Measurements from ENCODE around the gene ARL5A.
"Not testable (repeated sequence)": the region's sequence is repeated elsewhere in the genome, so short reads cannot be mapped to it uniquely, and the experiment has no call there.

Gene ARL5A

GRCh38 chr2:151828143-151828889 lies at the start of gene ARL5A:
ARL5A (minus strand) TSS chr2:151828421; CDS start chr2:151828176, 245 bp downstream.
- no peaks in the 10 kb centered on the region for H3K36me3 ChIP-seq (ENCODE audit: control insufficient read depth, insufficient read depth, low read length)
- no peak for TF ChIP-seq CTCF (IDR thresholded peaks at IDR 0.05; ENCODE audit: insufficient read depth, low read length, poor library complexity, severe bottlenecking)

GRCh38 chr2:151875631-151876030 lies 47.4 kb upstream of the ARL5A start:
- DNase-seq (ENCODE audit: extremely low read depth, insufficient read length); H3K4me3 ChIP-seq (replicated peaks; ENCODE audit: low read depth, low read length); H3K36me3 ChIP-seq (ENCODE audit: control insufficient read depth, insufficient read depth, low read length); H3K27me3 ChIP-seq (replicated peaks; ENCODE audit: control insufficient read depth, insufficient read depth, low read length): not testable (repeated sequence)

More at GRCh38 chr2:151828143-151828889, at the start of gene ARL5A:
- H3K4me3 ChIP-seq (replicated peaks; ENCODE audit: low read depth, low read length): peak within 1 kb of the TSS; percentile 95
- no peaks in the 10 kb centered on the region for H3K27me3 ChIP-seq (replicated peaks; ENCODE audit: control insufficient read depth, insufficient read depth, low read length)
- DNase-seq (ENCODE audit: extremely low read depth, insufficient read length): peak; percentile 100

GRCh38 chr2:151872463-151872862 lies 44.2 kb upstream of the ARL5A start:
- no peak for TF ChIP-seq CTCF (IDR thresholded peaks at IDR 0.05; ENCODE audit: insufficient read depth, low read length, poor library complexity, severe bottlenecking)
- no peaks in the 10 kb centered on the region for H3K27me3 ChIP-seq (replicated peaks; ENCODE audit: control insufficient read depth, insufficient read depth, low read length)
- no peaks in the 10 kb centered on the region for H3K36me3 ChIP-seq (ENCODE audit: control insufficient read depth, insufficient read depth, low read length)
- no peak overlapping the region for H3K4me3 ChIP-seq (replicated peaks; ENCODE audit: low read depth, low read length)
- DNase-seq (ENCODE audit: extremely low read depth, insufficient read length): no peak

GRCh38 chr2:151869291-151869690 lies 41.1 kb upstream of the ARL5A start:
- Histone ChIP-seq H3K27me3 (replicated peaks; ENCODE audit: control insufficient read depth, insufficient read depth, low read length) (no peaks in the 10 kb centered on the region), H3K36me3 (ENCODE audit: control insufficient read depth, insufficient read depth, low read length) (no peaks in the 10 kb centered on the region), H3K4me3 (replicated peaks; ENCODE audit: low read depth, low read length) (no peak overlapping the region)
- TF ChIP-seq CTCF (IDR thresholded peaks at IDR 0.05; ENCODE audit: insufficient read depth, low read length, poor library complexity, severe bottlenecking): no peak
- no peak for DNase-seq (ENCODE audit: extremely low read depth, insufficient read length)

- no peak overlapping the region for H3K4me3 ChIP-seq (replicated peaks; ENCODE audit: low read depth, low read length)
- no peak for TF ChIP-seq CTCF (IDR thresholded peaks at IDR 0.05; ENCODE audit: insufficient read depth, low read length, poor library complexity, severe bottlenecking)
- peak; percentile 60 for DNase-seq (ENCODE audit: extremely low read depth, insufficient read length)
- no peaks in the 10 kb centered on the region for H3K36me3 ChIP-seq (ENCODE audit: control insufficient read depth, insufficient read depth, low read length)
- no peaks in the 10 kb centered on the region for H3K27me3 ChIP-seq (replicated peaks; ENCODE audit: control insufficient read depth, insufficient read depth, low read length)
Measured at GRCh38 chr2:151862700-151863099, 34.5 kb upstream of the ARL5A start.

GRCh38 chr2:151861174-151861573 lies 33.0 kb upstream of the ARL5A start:
- Histone ChIP-seq H3K36me3 (ENCODE audit: control insufficient read depth, insufficient read depth, low read length) (no peaks in the 10 kb centered on the region), H3K27me3 (replicated peaks; ENCODE audit: control insufficient read depth, insufficient read depth, low read length) (no peaks in the 10 kb centered on the region), H3K4me3 (replicated peaks; ENCODE audit: low read depth, low read length) (no peak overlapping the region)
- no peak for TF ChIP-seq CTCF (IDR thresholded peaks at IDR 0.05; ENCODE audit: insufficient read depth, low read length, poor library complexity, severe bottlenecking)
- DNase-seq (ENCODE audit: extremely low read depth, insufficient read length): no peak

All from GM06990 (cell line).